ENCODE measurements around the gene NFIC.

NFIC gene

DNA sequence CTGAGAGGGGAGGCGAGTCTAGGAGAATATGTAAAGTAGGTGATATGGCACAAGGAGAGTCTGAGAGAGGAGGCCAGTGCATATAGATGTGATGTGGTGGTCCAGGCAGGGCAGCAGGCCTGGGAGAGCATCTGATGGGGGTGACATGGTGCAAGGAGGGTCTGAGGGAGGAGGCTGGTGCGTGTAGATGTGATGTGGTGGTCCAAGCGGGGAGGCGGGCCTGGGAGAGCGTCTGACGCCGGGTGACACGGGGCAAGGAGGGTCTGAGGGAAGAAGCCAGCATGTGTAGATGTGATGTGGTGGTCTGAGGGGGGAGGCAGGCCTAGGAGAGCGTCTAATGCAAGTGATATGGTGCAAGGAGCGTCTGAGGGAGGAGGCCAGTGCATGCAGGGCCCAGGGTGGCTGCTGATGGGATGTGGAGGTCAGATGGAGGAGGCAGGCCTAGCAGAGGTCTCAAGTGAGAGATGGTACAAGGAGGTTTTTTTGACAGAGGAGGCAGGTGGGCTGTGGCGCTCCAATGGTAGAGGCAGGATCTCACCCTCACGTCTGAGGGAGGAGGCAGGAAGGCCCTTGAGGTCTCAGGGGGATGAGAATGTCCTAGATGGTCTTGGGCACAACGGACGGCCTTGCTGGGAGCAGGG, 16.2 kb downstream of the NFIC start:
- DNase-seq (ENCODE audit: low read depth): no peak
- TF ChIP-seq, protein P1, sequence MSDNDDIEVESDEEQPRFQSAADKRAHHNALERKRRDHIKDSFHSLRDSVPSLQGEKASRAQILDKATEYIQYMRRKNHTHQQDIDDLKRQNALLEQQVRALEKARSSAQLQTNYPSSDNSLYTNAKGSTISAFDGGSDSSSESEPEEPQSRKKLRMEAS (IDR thresholded peaks at IDR 0.05; ENCODE audit: low read depth, low read length): no peak
- TF ChIP-seq, protein P2, sequence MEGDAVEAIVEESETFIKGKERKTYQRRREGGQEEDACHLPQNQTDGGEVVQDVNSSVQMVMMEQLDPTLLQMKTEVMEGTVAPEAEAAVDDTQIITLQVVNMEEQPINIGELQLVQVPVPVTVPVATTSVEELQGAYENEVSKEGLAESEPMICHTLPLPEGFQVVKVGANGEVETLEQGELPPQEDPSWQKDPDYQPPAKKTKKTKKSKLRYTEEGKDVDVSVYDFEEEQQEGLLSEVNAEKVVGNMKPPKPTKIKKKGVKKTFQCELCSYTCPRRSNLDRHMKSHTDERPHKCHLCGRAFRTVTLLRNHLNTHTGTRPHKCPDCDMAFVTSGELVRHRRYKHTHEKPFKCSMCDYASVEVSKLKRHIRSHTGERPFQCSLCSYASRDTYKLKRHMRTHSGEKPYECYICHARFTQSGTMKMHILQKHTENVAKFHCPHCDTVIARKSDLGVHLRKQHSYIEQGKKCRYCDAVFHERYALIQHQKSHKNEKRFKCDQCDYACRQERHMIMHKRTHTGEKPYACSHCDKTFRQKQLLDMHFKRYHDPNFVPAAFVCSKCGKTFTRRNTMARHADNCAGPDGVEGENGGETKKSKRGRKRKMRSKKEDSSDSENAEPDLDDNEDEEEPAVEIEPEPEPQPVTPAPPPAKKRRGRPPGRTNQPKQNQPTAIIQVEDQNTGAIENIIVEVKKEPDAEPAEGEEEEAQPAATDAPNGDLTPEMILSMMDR (IDR thresholded peaks at IDR 0.05; ENCODE audit: low read depth, low read length): no peak
- no peak for TF ChIP-seq POLR2A (IDR thresholded peaks at IDR 0.05; ENCODE audit: extremely low read depth, insufficient read length)
- no peak for TF ChIP-seq MYC (IDR thresholded peaks at IDR 0.05; ENCODE audit: low read depth, low read length)
- H3K4me3 ChIP-seq (ENCODE audit: low read depth, low read length): no peak overlapping the region

- DNase-seq (ENCODE audit: low read depth): no peak
- no peak for TF ChIP-seq POLR2A (IDR thresholded peaks at IDR 0.05; ENCODE audit: extremely low read depth, insufficient read length)
- TF ChIP-seq, protein P2 (IDR thresholded peaks at IDR 0.05; ENCODE audit: low read depth, low read length): no peak
- TF ChIP-seq, protein P1 (IDR thresholded peaks at IDR 0.05; ENCODE audit: low read depth, low read length): no peak
- TF ChIP-seq MYC (IDR thresholded peaks at IDR 0.05; ENCODE audit: low read depth, low read length): no peak
- H3K4me3 ChIP-seq (ENCODE audit: low read depth, low read length): no peak overlapping the region
These were observed 16.8 kb downstream of the NFIC start for GRCh38 chr19:3383121-3383722.

DNA sequence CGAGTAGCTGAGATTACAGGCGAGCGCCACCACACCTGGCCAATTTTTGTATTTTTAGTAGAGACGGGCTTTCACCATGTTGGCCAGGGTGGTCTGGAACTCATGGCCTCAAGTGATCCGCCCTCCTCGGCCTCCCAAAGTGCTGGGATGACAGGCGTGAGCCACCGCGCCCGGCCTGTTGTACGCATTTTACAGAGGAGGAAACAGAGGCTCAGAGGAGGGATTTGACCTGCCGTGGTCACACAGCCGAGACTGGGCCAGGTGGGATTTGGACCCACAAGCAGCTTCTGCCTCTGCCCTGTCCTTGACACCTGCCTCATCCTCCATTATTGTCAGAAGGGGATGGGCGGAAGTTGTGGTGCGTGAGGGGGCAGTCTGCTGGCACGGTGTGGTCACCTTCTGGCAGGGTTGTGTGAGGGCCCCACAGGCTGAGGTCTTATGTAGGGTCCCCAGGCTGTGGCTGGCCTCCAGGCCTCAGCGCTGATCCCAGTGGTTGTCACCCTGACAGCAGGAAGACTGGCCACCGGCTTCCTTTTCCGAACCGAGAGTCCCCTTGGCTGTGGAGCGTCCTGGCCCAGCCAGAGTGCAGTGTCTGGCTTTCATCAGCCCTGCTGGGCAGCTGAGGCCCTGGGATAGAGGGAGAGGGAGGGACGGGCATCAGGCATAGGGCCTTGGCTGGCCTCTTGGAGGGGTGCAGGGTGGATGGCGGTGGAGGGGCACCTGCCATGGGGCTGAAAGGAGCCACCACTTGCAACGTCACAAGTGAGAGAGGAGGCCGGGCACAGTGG, 20.3 kb downstream of the NFIC start:
- H3K4me3 ChIP-seq (ENCODE audit: low read depth, low read length): no peak overlapping the region
- DNase-seq (ENCODE audit: low read depth): no peak

DNA sequence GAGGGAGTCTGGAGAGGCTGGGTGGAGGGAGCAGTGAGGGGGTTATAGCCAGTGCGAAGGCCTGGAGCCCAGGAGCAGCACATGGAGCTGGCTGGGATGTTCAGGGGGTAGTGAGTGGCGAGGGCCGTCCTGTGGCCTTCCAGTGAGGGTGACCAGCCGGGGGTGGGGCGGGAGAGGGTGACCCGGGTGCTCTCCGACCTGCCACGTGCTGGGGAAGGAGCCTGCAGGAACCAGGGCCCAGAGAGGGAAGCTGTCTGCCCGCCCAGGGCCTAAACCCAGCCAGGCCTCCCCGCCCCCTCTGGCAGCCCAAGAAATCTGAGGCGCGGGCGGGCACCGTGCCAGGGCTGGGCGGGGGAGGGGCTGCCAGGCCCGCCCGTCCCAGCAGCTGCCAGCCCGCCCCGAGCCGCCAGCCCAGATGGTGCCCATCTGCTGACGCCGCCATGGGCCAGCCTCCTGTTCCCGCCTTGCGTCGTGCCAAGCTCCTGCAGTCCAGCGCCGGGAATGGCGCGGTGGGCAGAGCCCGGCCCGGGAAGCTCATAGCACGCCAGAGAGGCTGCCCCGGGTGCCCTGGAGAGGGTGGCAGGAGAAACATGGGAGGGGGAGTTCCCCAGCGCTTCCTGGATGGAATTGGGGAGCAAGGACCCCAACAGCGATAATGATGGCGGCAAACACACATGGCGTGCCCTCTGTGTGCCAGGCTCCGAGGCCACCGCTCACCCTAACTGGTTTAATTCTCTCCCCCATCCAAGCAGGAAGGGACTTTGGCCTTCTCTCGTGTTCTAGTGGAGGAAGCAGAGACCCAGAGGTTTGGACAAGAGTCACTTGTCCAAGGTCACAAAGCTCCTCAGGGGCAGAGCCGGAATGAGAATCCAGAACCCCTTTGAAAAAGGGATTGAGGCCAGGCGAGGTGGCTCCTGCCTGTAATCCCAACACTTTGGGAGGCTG, 21.5 kb downstream of the NFIC start:
- H3K4me3 ChIP-seq (ENCODE audit: low read depth, low read length): no peak overlapping the region
- DNase-seq (ENCODE audit: low read depth): no peak
- no peak for TF ChIP-seq MYC (IDR thresholded peaks at IDR 0.05; ENCODE audit: low read depth, low read length)
- no peak for TF ChIP-seq POLR2A (IDR thresholded peaks at IDR 0.05; ENCODE audit: extremely low read depth, insufficient read length)
- TF ChIP-seq, protein P2 (IDR thresholded peaks at IDR 0.05; ENCODE audit: low read depth, low read length): no peak
- TF ChIP-seq, protein P1 (IDR thresholded peaks at IDR 0.05; ENCODE audit: low read depth, low read length): no peak

More for the DNA sequence above, 20.3 kb downstream of the NFIC start:
- TF ChIP-seq, protein P1 (IDR thresholded peaks at IDR 0.05; ENCODE audit: low read depth, low read length): no peak
- TF ChIP-seq, protein P2 (IDR thresholded peaks at IDR 0.05; ENCODE audit: low read depth, low read length): no peak

GRCh38 chr19:3389446-3389778, 23.0 kb downstream of the NFIC start:
- no peak for TF ChIP-seq MYC (IDR thresholded peaks at IDR 0.05; ENCODE audit: low read depth, low read length)
- TF ChIP-seq, protein P1 (IDR thresholded peaks at IDR 0.05; ENCODE audit: low read depth, low read length): no peak
- TF ChIP-seq, protein P2 (IDR thresholded peaks at IDR 0.05; ENCODE audit: low read depth, low read length): no peak
- no peak for TF ChIP-seq POLR2A (IDR thresholded peaks at IDR 0.05; ENCODE audit: extremely low read depth, insufficient read length)
- no peak overlapping the region for H3K4me3 ChIP-seq (ENCODE audit: low read depth, low read length)
- DNase-seq (ENCODE audit: low read depth): no peak
